ENCODE results near the gene MBD3L4.

GRCh38 chr19:7069904-7070226 is 29.9 kb upstream of the MBD3L4 start:
- TF ChIP-seq POLR2A (IDR thresholded peaks at IDR 0.05) (no peak), CTCF (IDR thresholded peaks at IDR 0.05) (peak in 1 of 6 experiments; percentile 1)
